LoVo (cell line): ENCODE data around the gene TYRP1.

ENCODE experiments used
- DNase-seq: peaks from one replicate; pipeline ENCODE4 v3.0.0-alpha.2; 2016; ENCODE audit warnings: low spot score

TYRP1 gene

GRCh38 chr9:12737871-12738270 lies 44.7 kb downstream of the TYRP1 start:
- DNase-seq: no peak

- no peak for DNase-seq
Observed at GRCh38 chr9:12739014-12739652, 45.9 kb downstream of the TYRP1 start.

GRCh38 chr9:12740845-12741244 lies 47.7 kb downstream of the TYRP1 start:
- no peak for DNase-seq

GRCh38 chr9:12748016-12748415 lies 54.8 kb downstream of the TYRP1 start:
- peak; percentile 27 for DNase-seq

GRCh38 chr9:12748954-12749353 lies 55.8 kb downstream of the TYRP1 start:
- no peak for DNase-seq

GRCh38 chr9:12753931-12754330 lies 60.7 kb downstream of the TYRP1 start:
- no peak for DNase-seq

GRCh38 chr9:12759761-12760160 lies 66.6 kb downstream of the TYRP1 start:
- DNase-seq: no peak
